GM10266 (cell line): ENCODE measurements around the gene CFAP221.
"Not testable (repeated sequence)": the region's sequence is repeated elsewhere in the genome, so short reads cannot be mapped to it uniquely, and the experiment has no call there.

Experiments used
- DNase-seq: peaks from one replicate; pipeline ENCODE4 v3.0.0; 2012; ENCODE audit errors: extremely low spot score
- CTCF ChIP-seq: IDR thresholded peaks from 2 replicates; pipeline ENCODE4 v1.5.1; 2012; ENCODE audit warnings: mild to moderate bottlenecking, low read depth; ENCODE audit not compliant: control insufficient read depth, insufficient read depth; ENCODE audit errors: missing control alignments

CFAP221 gene

GRCh38 chr2:119599384-119599783, 55.1 kb downstream of the CFAP221 start:
- DNase-seq, result no peak
- no peak for TF ChIP-seq CTCF

GRCh38 chr2:119605096-119605495, 60.8 kb downstream of the CFAP221 start:
- TF ChIP-seq CTCF, result no peak
- DNase-seq, result no peak

- TF ChIP-seq CTCF, result no peak
- no peak for DNase-seq
These were observed 62.4 kb downstream of the CFAP221 start for GRCh38 chr2:119606674-119607073.

- DNase-seq, result no peak
- no peak for TF ChIP-seq CTCF
These were observed 64.3 kb downstream of the CFAP221 start for GRCh38 chr2:119608553-119608952.

GRCh38 chr2:119609337-119609736, 65.1 kb downstream of the CFAP221 start:
- DNase-seq, result no peak

GRCh38 chr2:119614140-119614539, 69.9 kb downstream of the CFAP221 start:
- DNase-seq, result not testable (repeated sequence)

More at GRCh38 chr2:119609337-119609736, 65.1 kb downstream of the CFAP221 start:
- no peak for TF ChIP-seq CTCF

- no peak for DNase-seq
These were observed 72.2 kb downstream of the CFAP221 start for GRCh38 chr2:119616421-119616820.

More at GRCh38 chr2:119616421-119616820, 72.2 kb downstream of the CFAP221 start:
- TF ChIP-seq CTCF, result no peak
